Measurements from ENCODE around the gene CXCL6.

The CXCL6 gene

GRCh38 chr4:73836373-73837279 lies at the start of gene CXCL6:
Gene CXCL6, plus strand, starts transcription at chr4:73836678. Its CDS starts 73 bp downstream, at chr4:73836751.
- H3K27ac ChIP-seq = no peak within 1 kb of the TSS
- no peak for DNase-seq (ENCODE audit: low read depth, low spot score)

- H3K27ac ChIP-seq = no peak overlapping the region
Measured at GRCh38 chr4:73788411-73788810, 48.1 kb upstream of the CXCL6 start.

GRCh38 chr4:73798842-73799241 lies 37.6 kb upstream of the CXCL6 start:
- no peak for DNase-seq (ENCODE audit: low read depth, low spot score)
- no peak overlapping the region for H3K27ac ChIP-seq

More at GRCh38 chr4:73788411-73788810, 48.1 kb upstream of the CXCL6 start:
- no peak for DNase-seq (ENCODE audit: low read depth, low spot score)

- no peak for DNase-seq (ENCODE audit: low read depth, low spot score)
- H3K27ac ChIP-seq = no peak overlapping the region
Measured at GRCh38 chr4:73800206-73800605, 36.3 kb upstream of the CXCL6 start.

GRCh38 chr4:73801692-73802091 lies 34.8 kb upstream of the CXCL6 start:
- no peak overlapping the region for H3K27ac ChIP-seq
- no peak for DNase-seq (ENCODE audit: low read depth, low spot score)

GRCh38 chr4:73803213-73803612 lies 33.3 kb upstream of the CXCL6 start:
- no peak for DNase-seq (ENCODE audit: low read depth, low spot score)
- H3K27ac ChIP-seq = no peak overlapping the region

- no peak overlapping the region for H3K27ac ChIP-seq
- DNase-seq (ENCODE audit: low read depth, low spot score) = no peak
Measured at GRCh38 chr4:73810191-73810590, 26.3 kb upstream of the CXCL6 start.

DNA sequence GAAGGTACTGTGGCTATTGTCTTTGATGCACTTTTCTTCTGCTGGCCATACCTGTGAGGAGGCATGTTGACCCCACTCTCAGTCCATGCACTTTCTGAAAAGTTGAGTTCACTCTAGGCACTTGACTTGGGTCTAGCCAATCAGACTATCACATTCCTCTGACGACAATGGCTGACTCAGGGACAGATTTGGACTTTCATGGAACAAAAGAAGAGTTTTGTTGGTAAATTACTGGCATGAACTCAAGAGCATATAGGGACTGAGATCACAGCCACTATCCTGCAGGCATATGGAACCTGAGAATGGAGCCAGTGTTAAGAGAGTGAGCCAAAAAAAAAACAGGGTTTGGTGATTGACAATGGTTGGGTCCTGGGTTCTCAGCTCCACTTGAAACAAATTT lies 24.6 kb upstream of the CXCL6 start:
- no peak for DNase-seq (ENCODE audit: low read depth, low spot score)

DNA sequence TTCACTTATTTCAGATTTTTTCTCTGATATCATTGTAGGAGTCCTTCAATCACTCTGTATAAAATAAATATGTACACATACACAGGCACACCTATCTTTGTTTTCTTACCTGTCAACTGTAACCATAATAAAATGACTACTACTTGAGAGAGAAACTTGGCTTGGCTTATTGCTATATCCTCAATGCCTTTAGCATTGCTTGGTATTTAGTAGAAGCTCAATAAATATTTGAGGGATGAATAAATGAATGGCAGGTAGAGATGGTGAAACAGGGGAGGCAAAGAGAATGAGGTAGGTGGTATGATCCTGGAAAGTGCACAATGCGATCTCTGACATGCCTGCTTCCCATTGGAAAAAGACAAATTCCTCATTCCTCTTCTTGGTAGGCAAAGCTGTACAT lies 21.8 kb upstream of the CXCL6 start:
- DNase-seq (ENCODE audit: low read depth, low spot score) = peak; percentile 83
- peak overlapping the region; percentile 82 for H3K27ac ChIP-seq

More for the DNA sequence above, 24.6 kb upstream of the CXCL6 start:
- H3K27ac ChIP-seq = no peak overlapping the region

- peak overlapping the region; percentile 82 for H3K27ac ChIP-seq
- DNase-seq (ENCODE audit: low read depth, low spot score) = peak; percentile 48
Measured at GRCh38 chr4:73815145-73815544, 21.3 kb upstream of the CXCL6 start.

GRCh38 chr4:73816814-73817213 lies 19.7 kb upstream of the CXCL6 start:
- peak; percentile 91 for DNase-seq (ENCODE audit: low read depth, low spot score)
- H3K27ac ChIP-seq = peak overlapping the region; percentile 82

DNA sequence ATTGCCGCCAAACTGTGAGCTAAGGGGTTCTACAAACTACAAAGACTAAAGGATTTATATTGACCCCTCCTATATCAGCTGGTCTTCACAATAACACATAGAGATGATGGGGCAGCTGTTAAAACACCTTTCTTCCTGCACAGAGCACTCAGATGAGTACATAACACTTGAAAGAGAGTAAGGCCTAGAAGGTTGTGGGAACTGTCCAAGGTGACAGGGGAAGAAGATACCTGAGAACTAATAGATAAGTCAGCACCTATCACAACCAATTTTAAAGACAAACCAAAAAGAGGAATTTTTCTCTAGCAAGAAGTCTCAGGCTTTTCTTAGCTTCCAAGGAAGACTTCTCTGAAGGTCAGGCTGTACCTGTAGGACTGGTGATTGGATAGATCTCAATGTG lies 19.1 kb upstream of the CXCL6 start:
- DNase-seq (ENCODE audit: low read depth, low spot score) = no peak
- peak overlapping the region; percentile 82 for H3K27ac ChIP-seq

DNA sequence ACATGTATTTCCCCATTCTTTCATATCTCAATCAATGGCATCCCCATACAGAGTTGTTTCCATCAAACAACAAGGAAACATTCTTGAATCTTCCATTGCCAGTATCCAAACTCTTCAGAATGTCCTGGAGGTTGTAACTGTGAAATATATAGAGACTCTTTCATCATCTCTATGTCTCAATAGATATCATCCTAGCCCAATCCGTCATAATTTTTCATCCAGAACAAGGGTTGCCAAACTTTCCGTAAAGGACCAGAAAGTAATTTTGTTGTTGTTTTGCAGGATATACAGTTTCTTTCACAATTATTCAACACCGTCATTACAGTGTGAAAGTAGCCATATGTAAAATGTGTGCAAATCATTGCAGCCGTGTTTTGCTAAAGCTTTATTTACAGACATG lies 15.2 kb upstream of the CXCL6 start:
- no peak overlapping the region for H3K27ac ChIP-seq
- no peak for DNase-seq (ENCODE audit: low read depth, low spot score)

- peak overlapping the region; percentile 9 for H3K27ac ChIP-seq
Measured at GRCh38 chr4:73822389-73822788, 14.1 kb upstream of the CXCL6 start.

GRCh38 chr4:73822812-73823504 lies 13.5 kb upstream of the CXCL6 start:
- H3K27ac ChIP-seq = peak overlapping the region; percentile 9
- DNase-seq (ENCODE audit: low read depth, low spot score) = no peak

More at GRCh38 chr4:73822389-73822788, 14.1 kb upstream of the CXCL6 start:
- DNase-seq (ENCODE audit: low read depth, low spot score) = no peak

GRCh38 chr4:73823760-73824159 lies 12.7 kb upstream of the CXCL6 start:
- no peak for DNase-seq (ENCODE audit: low read depth, low spot score)
- H3K27ac ChIP-seq = no peak overlapping the region

GRCh38 chr4:73828956-73829355 lies 7.5 kb upstream of the CXCL6 start:
- no peak overlapping the region for H3K27ac ChIP-seq
- no peak for DNase-seq (ENCODE audit: low read depth, low spot score)

GRCh38 chr4:73831569-73831968 lies 4.9 kb upstream of the CXCL6 start:
- no peak for DNase-seq (ENCODE audit: low read depth, low spot score)
- no peak overlapping the region for H3K27ac ChIP-seq

DNA sequence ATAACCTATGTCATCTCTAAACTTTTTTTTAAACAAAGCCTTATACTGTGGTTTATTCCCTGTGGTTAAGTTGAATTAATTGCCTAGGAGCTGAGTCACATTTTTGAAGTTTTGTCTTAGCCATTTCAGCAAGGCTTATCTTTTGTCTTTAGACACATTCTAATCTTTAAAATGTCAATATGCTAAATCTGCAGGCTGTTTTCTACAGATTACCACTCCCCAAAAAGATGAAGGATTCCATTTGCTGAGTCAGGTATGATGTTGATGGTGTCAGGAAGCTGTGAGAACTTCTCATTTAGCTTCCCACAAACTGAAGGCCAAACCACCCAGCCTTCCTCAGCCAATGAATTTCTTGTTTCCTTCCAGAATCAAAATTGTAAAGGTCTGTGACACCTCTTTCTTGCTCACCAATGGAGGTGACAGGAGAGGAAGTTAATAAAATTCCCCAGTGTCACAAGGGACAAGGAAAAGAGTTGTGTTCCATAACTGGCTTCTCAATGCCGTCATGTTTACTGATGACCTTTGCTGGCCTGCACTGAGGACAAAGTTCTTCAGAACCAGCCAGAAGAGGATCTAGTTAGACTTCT lies 3.7 kb upstream of the CXCL6 start:
- DNase-seq (ENCODE audit: low read depth, low spot score) = no peak
- H3K27ac ChIP-seq = peak overlapping the region; percentile 7

DNA sequence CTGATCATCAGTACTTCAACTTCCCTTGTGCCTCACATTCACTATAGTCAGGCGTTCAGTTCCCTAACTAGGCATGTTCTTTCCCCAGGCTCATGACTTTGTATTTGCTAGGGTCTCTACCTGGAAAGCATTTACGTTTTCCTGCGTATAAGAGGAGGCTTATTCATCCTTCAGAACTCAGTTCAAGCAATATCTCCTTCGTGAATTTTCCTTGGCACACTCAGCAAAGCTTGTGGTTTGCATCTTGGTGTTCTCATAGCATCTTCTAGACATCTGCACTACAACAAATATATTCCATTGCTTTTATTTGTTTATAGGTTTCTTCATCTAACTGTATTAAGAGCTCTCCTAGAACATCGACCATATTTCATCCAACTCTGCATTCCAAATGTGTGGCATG lies 2.6 kb downstream of the CXCL6 start:
- DNase-seq (ENCODE audit: low read depth, low spot score) = no peak
- no peak overlapping the region for H3K27ac ChIP-seq

- no peak overlapping the region for H3K27ac ChIP-seq
- no peak for DNase-seq (ENCODE audit: low read depth, low spot score)
Measured at GRCh38 chr4:73839715-73840114, 3.2 kb downstream of the CXCL6 start.
